ENCODE data around the gene CASP6. TPM values are rescaled to one million over a fixed set of nuclear protein-coding genes. Genes with fewer than 3 reads are reported as not detected.
"Not testable (repeated sequence)": the region's sequence is repeated elsewhere in the genome, so short reads cannot be mapped to it uniquely, and the experiment has no call there.

CASP6 gene
- total RNA-seq, 1 donor from 2014 or later: 43.3 TPM

DNA sequence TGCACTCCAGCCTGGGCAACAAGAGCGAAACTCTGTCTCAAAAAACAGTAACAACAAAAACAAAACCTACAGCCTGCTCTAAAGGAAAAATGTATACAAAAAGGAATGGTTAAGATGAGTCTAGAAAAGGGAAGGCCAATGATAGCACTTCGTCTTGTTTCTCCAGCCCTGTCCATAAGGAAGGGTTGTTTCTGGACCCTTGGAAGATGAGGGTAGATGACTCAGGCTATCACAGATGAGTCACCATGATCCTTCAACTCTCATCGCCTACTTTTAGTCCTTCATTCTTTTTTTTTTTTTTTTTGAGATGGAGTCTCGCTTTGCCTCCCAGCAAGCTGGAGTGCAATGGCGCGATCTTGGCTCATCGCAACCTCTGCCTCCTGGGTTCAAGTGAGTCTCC, 17.8 kb upstream of the CASP6 start:
- DNase-seq (ENCODE audit: low read depth, low spot score): no peak

GRCh38 chr4:109719604-109720003, 16.4 kb upstream of the CASP6 start:
- no peak for DNase-seq (ENCODE audit: low read depth, low spot score)

DNA sequence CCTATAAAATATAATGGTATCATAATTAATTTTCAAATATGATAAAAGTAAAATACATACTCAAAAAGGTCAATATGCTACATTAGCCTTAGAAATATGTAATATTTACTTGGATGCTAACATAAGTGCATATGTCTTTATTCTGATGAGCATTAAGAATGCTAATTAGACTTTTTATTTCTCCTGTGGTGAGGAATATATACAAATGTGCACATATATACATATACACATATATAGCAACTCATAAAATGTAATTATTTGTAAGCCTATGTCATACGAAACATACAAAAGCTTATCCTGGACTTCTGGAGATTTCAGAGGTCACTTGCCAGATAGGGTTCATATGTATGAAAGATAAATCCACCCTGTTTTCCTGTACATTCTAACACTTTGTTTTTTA, 15.5 kb upstream of the CASP6 start:
- DNase-seq (ENCODE audit: low read depth, low spot score): no peak

GRCh38 chr4:109713500-109713899, 10.3 kb upstream of the CASP6 start:
- no peak for DNase-seq (ENCODE audit: low read depth, low spot score)

DNA sequence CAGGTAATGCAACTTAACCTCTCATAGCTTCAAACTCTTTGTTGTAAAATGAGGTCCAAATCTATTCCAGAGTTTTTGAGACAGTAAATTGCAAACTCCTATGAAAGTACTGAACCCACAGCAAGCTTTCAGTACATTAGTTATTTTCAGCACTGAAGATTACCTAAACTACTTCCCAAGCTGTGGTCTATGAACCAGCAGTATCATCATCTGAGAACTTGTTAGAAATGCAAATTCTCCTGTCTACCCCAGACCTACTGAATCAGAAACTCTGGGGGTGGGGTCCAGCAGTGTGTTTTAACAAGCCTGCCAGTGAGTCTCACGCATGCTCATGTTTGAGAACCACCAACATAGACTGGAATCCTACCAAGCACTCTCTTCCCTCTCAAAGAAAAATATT, 5.7 kb upstream of the CASP6 start:
- DNase-seq (ENCODE audit: low read depth, low spot score): no peak

DNA sequence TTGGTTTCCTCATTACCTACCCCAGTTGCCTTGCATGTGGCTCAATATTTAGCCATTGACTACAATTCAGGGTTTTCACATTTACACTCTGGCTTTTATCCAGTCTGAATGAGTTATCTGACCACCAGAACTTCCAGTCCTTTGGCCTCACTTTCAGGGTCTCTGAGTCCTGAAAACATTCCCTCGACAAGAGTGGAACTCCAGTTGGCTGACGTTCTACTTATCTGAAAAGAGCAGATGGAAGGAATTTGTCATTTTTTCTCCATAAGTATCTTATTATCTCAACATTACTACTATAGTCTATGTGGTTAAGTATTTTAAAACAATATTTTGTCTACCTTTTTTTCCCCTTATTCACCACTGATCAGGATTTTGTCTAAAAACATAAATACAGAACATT, 5.2 kb upstream of the CASP6 start:
- DNase-seq (ENCODE audit: low read depth, low spot score): no peak

GRCh38 chr4:109703664-109704361, 568 bp upstream of the CASP6 start:
- DNase-seq (ENCODE audit: low read depth, low spot score): no peak

GRCh38 chr4:109701566-109702410, 1.5 kb downstream of the CASP6 start:
- DNase-seq (ENCODE audit: low read depth, low spot score): no peak

DNA sequence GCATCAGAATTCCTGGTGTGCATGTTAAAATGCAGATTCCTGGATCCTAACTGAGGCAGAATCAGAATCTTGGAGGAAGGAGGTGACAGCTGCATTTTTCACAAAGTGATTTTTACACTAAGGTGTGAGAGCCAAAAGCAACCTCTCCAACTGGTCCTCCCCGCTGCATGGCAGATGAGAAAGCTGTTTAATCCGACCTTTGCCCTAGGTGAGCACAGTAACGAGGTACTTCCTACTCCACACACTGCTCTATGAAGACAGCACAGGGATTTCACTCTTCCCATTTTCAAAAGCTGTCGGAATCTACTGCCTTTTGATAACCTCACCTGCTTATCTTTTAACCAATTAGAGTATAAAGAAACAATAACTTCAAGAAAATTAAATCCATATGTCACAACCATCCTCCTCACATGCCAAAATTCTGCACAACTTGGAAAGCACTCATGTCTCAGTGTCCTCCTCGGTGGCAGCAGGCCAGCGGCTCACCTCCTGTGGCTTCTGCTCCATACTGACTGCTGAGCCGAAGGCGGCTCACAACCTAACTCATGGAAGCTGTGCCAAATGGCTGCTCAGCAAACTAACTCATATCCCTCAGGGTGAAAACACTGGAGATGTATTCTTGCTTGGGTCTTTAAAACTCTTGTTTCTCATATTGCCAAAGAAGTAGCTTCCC, 3.6 kb downstream of the CASP6 start:
- no peak for DNase-seq (ENCODE audit: low read depth, low spot score)

- no peak for DNase-seq (ENCODE audit: low read depth, low spot score)
Observed at GRCh38 chr4:109698656-109699055, 4.6 kb downstream of the CASP6 start.

- DNase-seq (ENCODE audit: low read depth, low spot score): no peak
Observed at GRCh38 chr4:109691411-109691920, 11.8 kb downstream of the CASP6 start.

DNA sequence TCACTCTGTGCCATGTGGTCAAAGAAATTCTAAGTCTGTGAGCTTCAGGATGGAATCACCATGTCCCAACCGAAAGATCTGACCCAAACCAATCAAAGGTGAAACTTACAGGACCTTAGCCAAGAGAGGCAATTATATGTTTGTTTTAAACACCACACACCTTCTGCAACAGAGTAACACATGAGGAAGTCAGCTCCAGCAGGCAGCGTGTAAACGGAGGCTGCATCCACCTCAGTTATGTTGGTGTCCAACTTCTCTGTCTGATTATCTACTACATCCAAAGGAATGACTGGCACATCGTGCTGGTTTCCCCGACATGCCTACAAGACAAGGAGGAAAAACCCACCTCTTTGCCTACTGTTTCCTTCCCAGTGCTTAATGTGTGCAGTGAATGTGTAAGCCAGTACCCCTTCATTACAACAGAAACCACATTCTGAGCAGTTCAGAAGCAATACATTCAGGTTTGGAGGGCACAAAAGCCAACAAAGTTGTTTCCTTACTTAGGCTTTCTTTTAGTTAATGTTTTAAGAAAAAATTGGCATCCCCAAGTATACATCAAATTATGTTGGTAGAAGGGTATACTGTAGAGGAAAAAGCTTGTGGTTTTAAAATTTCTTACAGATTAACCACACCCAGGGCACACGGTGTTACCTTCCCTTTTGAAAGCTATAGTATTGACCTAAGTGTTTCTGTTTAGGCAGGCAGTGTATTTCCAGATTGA, 12.4 kb downstream of the CASP6 start:
- no peak for DNase-seq (ENCODE audit: low read depth, low spot score)

GRCh38 chr4:109684727-109685126, 18.5 kb downstream of the CASP6 start:
- DNase-seq (ENCODE audit: low read depth, low spot score): no peak

DNA sequence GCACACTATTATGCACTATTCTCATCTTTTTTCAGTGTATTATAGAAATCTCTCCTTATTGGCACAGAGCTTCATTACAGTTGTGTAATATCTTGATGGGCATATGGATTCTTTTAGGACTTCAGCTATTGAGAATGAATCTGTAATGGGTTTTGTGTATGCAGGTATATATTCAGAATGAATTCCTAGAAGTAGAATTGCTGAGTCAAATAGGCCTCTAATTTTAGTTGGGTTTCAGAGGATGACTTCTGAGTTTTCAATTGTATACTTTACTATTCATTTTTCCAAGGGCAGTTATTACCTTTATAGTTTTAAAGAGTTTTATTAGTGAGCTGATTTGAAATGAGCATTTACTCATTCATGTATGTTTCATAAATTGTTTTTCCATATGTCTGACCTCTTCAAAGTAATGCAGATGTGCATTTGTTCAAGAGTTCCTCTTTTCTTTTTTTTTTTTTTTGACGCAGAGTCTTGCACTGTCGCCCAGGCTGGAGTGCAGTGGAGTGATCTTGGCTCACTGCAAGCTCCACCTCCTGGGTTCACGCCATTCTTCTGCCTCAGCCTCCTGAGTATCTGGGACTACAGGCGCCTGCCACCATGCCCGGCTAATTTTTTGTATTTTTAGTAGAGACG, 19.5 kb downstream of the CASP6 start:
- DNase-seq (ENCODE audit: low read depth, low spot score): no peak

- no peak for DNase-seq (ENCODE audit: low read depth, low spot score)
Observed at GRCh38 chr4:109682875-109683274, 20.4 kb downstream of the CASP6 start.

DNA sequence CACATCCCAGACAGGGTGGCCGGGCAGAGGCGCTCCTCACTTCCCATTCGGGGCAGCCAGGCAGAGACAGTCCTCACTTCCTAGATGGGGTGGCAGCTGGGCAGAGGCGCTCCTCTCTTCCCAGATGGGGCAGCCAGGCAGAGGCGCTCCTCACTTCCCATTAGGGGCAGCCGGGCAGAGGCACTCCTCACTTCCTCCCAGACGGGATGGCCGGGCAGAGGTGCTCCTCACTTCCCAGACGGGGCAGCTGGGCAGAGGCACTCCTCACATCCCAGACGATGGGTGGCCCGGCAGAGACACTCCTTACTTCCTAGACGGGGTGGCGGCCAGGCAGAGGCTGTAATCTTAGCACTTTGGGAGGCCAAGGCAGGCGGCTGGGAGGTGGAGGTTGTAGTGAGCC, 24.3 kb downstream of the CASP6 start:
- not testable (repeated sequence) for DNase-seq (ENCODE audit: low read depth, low spot score)

DNA sequence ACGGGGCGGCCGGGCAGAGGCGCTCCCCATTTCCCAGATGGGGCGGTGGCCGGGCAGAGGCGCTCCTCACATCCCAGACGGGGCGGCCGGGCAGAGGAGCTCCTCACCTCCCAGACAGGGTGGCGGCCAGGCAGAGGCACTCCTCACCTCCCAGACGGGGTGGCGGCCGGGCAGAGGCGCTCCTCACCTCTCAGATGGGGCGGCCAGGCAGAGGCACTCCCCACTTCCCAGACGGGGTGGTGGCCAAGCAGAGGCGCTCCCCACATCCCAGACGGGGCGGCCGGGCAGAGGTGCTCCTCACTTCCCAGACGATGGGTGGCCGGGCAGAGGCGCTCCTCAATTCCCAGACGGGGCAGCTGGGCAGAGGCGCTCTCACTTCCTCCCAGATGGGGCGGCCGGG, 24.8 kb downstream of the CASP6 start:
- not testable (repeated sequence) for DNase-seq (ENCODE audit: low read depth, low spot score)

- DNase-seq (ENCODE audit: low read depth, low spot score): no peak
Observed at GRCh38 chr4:109676886-109677285, 26.4 kb downstream of the CASP6 start.

- no peak for DNase-seq (ENCODE audit: low read depth, low spot score)
Observed at GRCh38 chr4:109675843-109676242, 27.4 kb downstream of the CASP6 start.

DNA sequence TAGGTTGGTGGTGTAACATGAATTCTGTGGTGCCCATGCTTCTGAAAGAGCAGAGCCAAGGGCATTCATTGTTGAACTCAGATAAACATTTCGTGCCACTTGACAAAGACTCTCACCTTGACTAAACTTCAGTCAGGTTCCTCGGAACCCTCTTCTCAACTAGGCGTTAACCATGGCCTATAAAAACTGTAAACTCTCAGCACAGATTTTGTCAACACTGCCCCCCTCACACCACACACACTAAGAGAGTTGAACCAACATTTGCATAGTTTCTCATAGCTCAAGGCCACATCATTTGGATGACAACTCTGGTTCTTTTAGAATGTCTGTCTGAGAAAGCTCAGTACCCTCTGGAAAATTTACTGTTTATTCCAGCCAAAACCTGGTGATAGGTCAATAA, 28.1 kb downstream of the CASP6 start:
- no peak for DNase-seq (ENCODE audit: low read depth, low spot score)

DNA sequence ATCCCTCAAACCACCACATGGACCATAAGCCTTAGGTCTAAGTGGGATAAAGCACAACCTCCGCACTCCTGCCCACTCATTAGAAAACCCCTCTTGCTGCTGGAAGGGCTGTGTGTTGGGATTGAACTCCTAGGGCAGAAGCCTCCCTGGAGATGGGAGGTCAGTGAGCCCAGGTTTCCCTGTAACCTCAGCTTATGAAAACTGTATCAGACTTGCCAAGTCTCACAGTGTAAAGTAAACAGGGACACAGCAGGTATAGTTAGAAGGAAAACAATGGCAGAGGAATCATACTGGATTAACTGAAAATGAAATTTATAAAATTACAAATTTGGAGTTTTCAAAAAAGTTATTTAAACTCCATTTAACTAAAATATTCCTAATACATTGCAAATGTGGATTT, 29.9 kb downstream of the CASP6 start:
- no peak for DNase-seq (ENCODE audit: low read depth, low spot score)
